Lower leg skin (tissue), 3 donors: ENCODE data around the gene COQ4.
A peak's percentile ranks its signal among the peaks of the same experiment; 100 is the strongest.

ENCODE experiments used
- POLR2A ChIP-seq, 2 donors: fragments of 450-650 bp; IDR thresholded peaks; one replicate each; pipeline ENCODE4 v1.6.1; 2016 to 2017; ENCODE audit warnings: antibody characterized with exemption in 2 of 2, mild to moderate bottlenecking in 1 of 2, moderate library complexity in 1 of 2
- TF ChIP-seq, protein P1 (sequence below), 3 donors: fragments of 450-650 bp; IDR thresholded peaks; one replicate each; pipeline ENCODE4 v1.5.1; 2016; ENCODE audit warnings: antibody characterized with exemption in 3 of 3, mild to moderate bottlenecking in 3 of 3, moderate library complexity in 2 of 3

DNA sequence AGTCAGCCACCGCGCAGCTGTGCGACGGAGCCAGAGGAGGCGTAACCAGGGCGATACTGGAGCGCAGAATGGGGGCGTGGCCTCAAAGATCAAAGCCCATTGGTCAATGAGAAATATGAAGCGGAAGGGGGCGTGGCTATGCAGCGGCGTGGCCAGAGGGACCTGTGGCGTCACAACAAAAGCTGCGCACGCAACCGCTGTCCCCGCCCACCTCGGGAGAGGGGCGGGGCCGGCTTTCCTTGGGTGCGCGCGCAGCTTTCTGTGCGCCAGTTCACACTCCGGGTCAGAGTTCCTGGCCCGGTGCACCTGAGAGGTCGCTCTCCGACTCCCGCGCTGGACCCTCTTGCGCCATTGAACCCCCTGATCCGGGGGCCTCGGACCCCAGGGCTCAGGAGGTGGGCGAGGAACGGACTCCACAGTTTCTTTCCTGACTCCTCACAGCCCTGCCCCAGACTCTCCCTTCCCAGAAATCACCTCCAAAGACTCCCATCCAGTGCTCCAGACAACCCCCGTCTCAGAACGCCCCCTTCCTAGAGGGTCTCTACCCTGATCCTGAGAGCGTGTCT is 46.5 kb upstream of the COQ4 start, which contains the start of gene SWI5:
- peak in 1 of 2 donors; percentile 92 for TF ChIP-seq POLR2A (IDR thresholded peaks at IDR 0.05)
- TF ChIP-seq, protein P1, sequence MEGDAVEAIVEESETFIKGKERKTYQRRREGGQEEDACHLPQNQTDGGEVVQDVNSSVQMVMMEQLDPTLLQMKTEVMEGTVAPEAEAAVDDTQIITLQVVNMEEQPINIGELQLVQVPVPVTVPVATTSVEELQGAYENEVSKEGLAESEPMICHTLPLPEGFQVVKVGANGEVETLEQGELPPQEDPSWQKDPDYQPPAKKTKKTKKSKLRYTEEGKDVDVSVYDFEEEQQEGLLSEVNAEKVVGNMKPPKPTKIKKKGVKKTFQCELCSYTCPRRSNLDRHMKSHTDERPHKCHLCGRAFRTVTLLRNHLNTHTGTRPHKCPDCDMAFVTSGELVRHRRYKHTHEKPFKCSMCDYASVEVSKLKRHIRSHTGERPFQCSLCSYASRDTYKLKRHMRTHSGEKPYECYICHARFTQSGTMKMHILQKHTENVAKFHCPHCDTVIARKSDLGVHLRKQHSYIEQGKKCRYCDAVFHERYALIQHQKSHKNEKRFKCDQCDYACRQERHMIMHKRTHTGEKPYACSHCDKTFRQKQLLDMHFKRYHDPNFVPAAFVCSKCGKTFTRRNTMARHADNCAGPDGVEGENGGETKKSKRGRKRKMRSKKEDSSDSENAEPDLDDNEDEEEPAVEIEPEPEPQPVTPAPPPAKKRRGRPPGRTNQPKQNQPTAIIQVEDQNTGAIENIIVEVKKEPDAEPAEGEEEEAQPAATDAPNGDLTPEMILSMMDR (IDR thresholded peaks at IDR 0.05), result no peak
